Loucy (cell line): ENCODE data around the gene SPPL2C.

ENCODE experiments used
- H2AFZ ChIP-seq: fragments of 200-600 bp; sonication (generic); 2 replicates; pipeline ENCODE4 v1.6.0; 2016; ENCODE audit warnings: antibody characterized with exemption, mild to moderate bottlenecking, low read length, moderate library complexity
- H3F3A ChIP-seq: fragments of 200-600 bp; 2 replicates; pipeline ENCODE4 v1.6.0; 2016; ENCODE audit warnings: antibody characterized with exemption, low read depth, mild to moderate bottlenecking
- H3K27me3 ChIP-seq: fragments of 200-600 bp; sonication (generic); 2 replicates; pipeline ENCODE4 v1.6.1; 2014; ENCODE audit warnings: low read length, mild to moderate bottlenecking; ENCODE audit not compliant: insufficient read depth, poor library complexity, severe bottlenecking
- H3K36me3 ChIP-seq: fragments of 200-600 bp; sonication (generic); 2 replicates; pipeline ENCODE4 v1.6.1; 2016; ENCODE audit warnings: low read length; ENCODE audit not compliant: insufficient read depth
- H3K4me1 ChIP-seq: fragments of 200-600 bp; sonication (generic); 2 replicates; pipeline ENCODE4 v1.5.1; 2014; ENCODE audit warnings: low read length, mild to moderate bottlenecking; ENCODE audit not compliant: insufficient read depth, poor library complexity, severe bottlenecking
- H3K4me2 ChIP-seq: fragments of 200-600 bp; sonication (generic); 2 replicates; pipeline ENCODE4 v1.6.0; 2014; ENCODE audit warnings: antibody characterized with exemption, low read length, low read depth, mild to moderate bottlenecking; ENCODE audit not compliant: poor library complexity, severe bottlenecking
- H3K4me3 ChIP-seq: fragments of 200-600 bp; sonication (generic); 2 replicates; pipeline ENCODE4 v1.5.1; 2014; ENCODE audit warnings: low read length, mild to moderate bottlenecking, mixed read lengths; ENCODE audit not compliant: poor library complexity, severe bottlenecking
- H3K79me2 ChIP-seq: fragments of 200-600 bp; sonication (generic); 2 replicates; pipeline ENCODE4 v1.6.1; 2014; ENCODE audit warnings: low read length; ENCODE audit not compliant: insufficient read depth
- H3K9ac ChIP-seq: fragments of 200-600 bp; sonication (generic); 2 replicates; pipeline ENCODE4 v1.6.0; 2014; ENCODE audit warnings: mild to moderate bottlenecking, low read depth, low read length, moderate library complexity; ENCODE audit not compliant: poor library complexity, severe bottlenecking
- H3K9me2 ChIP-seq: fragments of 200-600 bp; sonication (generic); replicated peaks from 2 replicates; pipeline ENCODE4 v1.6.1; 2016; ENCODE audit warnings: low read depth, low read length, mixed read lengths
- H3K9me3 ChIP-seq: fragments of 200-600 bp; sonication (generic); 2 replicates; pipeline ENCODE4 v1.6.1; 2014; ENCODE audit warnings: mild to moderate bottlenecking, antibody characterized with exemption, low read length, low read depth; ENCODE audit not compliant: insufficient read depth
- H4K20me1 ChIP-seq: fragments of 200-600 bp; sonication (generic); 2 replicates; pipeline ENCODE4 v1.6.0; 2014; ENCODE audit warnings: antibody characterized with exemption, low read length, mild to moderate bottlenecking; ENCODE audit not compliant: insufficient read depth, poor library complexity, severe bottlenecking
- EZH2phosphoT487 ChIP-seq: fragments of 200-600 bp; IDR thresholded peaks from 2 replicates; pipeline ENCODE4 v1.6.1; 2018; ENCODE audit warnings: antibody characterized with exemption, mild to moderate bottlenecking, moderate library complexity, borderline replicate concordance
- TF ChIP-seq, protein P1 (sequence below): fragments of 200-600 bp; sonication (generic); conservative IDR thresholded peaks from 2 replicates; pipeline ENCODE4 v1.5.1; 2014; ENCODE audit warnings: mild to moderate bottlenecking, antibody characterized with exemption, low read length

The SPPL2C gene

DNA sequence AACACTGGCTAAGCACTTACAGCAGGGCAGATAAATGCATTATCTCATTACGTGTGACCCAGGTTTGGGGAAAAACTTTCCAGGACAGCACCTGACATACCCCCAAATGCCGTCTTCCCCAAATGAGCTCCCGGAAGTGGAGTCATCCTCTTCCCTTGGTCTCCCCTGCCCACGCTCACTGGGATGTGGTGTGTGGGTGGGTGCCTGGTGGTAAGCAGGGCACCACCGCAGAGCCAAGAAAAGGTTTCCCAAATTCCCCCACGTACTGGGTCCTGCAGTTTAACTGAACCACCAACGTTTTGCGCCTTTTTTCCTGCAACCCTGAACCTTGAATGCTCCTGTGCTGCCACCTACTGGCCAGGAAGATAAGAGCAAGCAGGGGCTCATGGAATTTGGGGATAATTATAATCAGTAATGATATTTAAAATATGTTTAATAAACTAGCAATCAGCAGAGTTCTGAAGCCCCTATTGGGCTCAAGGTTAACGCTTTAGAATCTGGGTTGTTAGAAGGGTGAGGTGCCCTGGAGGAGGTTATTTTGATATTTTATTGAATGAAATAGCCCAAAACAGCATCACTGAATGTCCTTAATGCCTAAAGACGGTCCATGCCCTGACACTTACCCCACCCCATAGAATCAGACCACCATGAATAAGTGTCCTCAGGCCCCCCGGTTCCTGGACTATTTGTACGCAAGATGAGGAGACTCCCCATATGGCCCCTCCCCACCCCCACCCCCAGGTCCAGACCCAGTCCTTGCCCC, 8.0 kb downstream of the SPPL2C start:
- Histone ChIP-seq H3K79me2 (no peaks in the 10 kb centered on the region), H3K36me3 (no peaks in the 10 kb centered on the region), H3K27me3 (no peaks in the 10 kb centered on the region), H3K4me3 (no peak overlapping the region), H4K20me1 (no peaks in the 10 kb centered on the region), H3K4me1 (no peaks in the 10 kb centered on the region), H3K4me2 (no peak overlapping the region), H3K9ac (no peak overlapping the region), H3F3A (no peaks in the 10 kb centered on the region), H2AFZ (0 out of 2 replicates have a peak overlapping the region, but pooled peaks have one; percentile 66), H3K9me2 (no peaks in the 10 kb centered on the region), H3K9me3 (no peaks in the 10 kb centered on the region)
- no peak for TF ChIP-seq EZH2phosphoT487
- TF ChIP-seq, protein P1, sequence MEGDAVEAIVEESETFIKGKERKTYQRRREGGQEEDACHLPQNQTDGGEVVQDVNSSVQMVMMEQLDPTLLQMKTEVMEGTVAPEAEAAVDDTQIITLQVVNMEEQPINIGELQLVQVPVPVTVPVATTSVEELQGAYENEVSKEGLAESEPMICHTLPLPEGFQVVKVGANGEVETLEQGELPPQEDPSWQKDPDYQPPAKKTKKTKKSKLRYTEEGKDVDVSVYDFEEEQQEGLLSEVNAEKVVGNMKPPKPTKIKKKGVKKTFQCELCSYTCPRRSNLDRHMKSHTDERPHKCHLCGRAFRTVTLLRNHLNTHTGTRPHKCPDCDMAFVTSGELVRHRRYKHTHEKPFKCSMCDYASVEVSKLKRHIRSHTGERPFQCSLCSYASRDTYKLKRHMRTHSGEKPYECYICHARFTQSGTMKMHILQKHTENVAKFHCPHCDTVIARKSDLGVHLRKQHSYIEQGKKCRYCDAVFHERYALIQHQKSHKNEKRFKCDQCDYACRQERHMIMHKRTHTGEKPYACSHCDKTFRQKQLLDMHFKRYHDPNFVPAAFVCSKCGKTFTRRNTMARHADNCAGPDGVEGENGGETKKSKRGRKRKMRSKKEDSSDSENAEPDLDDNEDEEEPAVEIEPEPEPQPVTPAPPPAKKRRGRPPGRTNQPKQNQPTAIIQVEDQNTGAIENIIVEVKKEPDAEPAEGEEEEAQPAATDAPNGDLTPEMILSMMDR = peak; percentile 94

DNA sequence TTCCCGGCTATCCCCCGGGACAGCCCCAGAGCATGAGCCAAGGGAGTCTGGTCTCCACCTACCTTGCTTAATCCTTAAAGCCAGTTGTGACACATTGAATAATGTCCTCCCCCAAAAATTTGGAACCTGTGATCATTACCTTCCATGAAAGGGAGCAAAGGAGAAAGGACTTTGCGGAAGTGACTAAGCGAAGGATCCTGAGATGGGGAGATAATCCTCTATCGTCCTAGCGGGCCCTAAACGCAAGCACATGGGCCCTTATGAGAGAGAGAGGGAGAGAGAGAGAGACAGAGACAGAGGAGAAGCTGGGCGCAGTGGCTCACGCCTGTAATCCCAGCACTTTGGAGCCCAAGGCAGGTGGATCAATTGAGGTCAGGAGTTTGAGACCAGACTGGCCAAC, 9.5 kb downstream of the SPPL2C start:
- H3K9ac ChIP-seq = no peak overlapping the region
- no peaks in the 10 kb centered on the region for H4K20me1 ChIP-seq
- no peaks in the 10 kb centered on the region for H3K4me1 ChIP-seq
- H3K4me3 ChIP-seq = no peak overlapping the region
- no peaks in the 10 kb centered on the region for H3K9me2 ChIP-seq
- no peak overlapping the region for H2AFZ ChIP-seq
- H3K4me2 ChIP-seq = no peak overlapping the region
- no peaks in the 10 kb centered on the region for H3K9me3 ChIP-seq
- no peaks in the 10 kb centered on the region for H3K79me2 ChIP-seq
- no peaks in the 10 kb centered on the region for H3K27me3 ChIP-seq
- TF ChIP-seq, protein P1 = no peak
- TF ChIP-seq EZH2phosphoT487 = no peak
- H3K36me3 ChIP-seq = no peaks in the 10 kb centered on the region
- no peaks in the 10 kb centered on the region for H3F3A ChIP-seq

DNA sequence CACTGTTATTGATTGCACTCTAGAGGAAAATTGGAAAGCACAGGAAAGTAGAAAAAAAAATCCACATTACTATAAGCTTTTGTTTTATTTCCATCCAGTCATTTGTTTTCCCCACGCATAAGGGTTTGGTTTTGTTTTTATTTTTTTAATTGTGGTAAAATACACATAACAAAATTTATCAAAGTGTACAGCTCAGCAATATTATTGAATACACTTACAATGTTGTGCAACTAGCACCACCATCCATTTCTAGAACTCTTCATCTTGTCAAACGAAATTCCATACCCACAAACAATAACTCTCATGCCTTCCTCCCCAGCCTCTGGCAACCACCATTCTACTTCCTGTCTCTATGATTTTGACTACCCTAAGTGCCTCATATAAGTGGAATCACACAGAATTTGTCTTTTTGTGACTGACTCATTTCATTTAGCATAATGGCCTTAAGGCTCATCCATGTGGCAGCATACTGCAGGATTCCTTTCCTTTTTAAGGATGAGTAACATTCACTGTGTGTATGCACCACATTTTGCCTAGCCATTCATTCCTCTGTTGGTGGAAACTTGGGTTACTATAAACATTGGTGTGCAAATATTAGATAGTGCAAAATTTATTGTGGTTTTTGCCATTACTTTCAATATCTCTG, 11.1 kb downstream of the SPPL2C start:
- TF ChIP-seq, protein P1 = no peak
- no peak for TF ChIP-seq EZH2phosphoT487
- Histone ChIP-seq H3K9ac (no peak overlapping the region), H3K79me2 (no peaks in the 10 kb centered on the region), H2AFZ (no peak overlapping the region), H3K9me2 (no peaks in the 10 kb centered on the region), H3K4me3 (no peak overlapping the region), H3F3A (no peaks in the 10 kb centered on the region), H3K36me3 (no peaks in the 10 kb centered on the region), H3K4me2 (no peak overlapping the region), H3K9me3 (no peaks in the 10 kb centered on the region), H3K4me1 (no peaks in the 10 kb centered on the region), H4K20me1 (no peaks in the 10 kb centered on the region), H3K27me3 (no peaks in the 10 kb centered on the region)
